Activated CD8-positive, alpha-beta memory T cell treated with anti-CD3 and anti-CD28 coated beads for 4 hours (primary cell): ENCODE results near the gene USP5.

Experiments
- DNase-seq, 2 donors: peaks; one replicate each; pipeline ENCODE4 v3.0.0-alpha.2; 2020; ENCODE audit warnings: low read depth in 2 of 2

The USP5 gene, protein sequence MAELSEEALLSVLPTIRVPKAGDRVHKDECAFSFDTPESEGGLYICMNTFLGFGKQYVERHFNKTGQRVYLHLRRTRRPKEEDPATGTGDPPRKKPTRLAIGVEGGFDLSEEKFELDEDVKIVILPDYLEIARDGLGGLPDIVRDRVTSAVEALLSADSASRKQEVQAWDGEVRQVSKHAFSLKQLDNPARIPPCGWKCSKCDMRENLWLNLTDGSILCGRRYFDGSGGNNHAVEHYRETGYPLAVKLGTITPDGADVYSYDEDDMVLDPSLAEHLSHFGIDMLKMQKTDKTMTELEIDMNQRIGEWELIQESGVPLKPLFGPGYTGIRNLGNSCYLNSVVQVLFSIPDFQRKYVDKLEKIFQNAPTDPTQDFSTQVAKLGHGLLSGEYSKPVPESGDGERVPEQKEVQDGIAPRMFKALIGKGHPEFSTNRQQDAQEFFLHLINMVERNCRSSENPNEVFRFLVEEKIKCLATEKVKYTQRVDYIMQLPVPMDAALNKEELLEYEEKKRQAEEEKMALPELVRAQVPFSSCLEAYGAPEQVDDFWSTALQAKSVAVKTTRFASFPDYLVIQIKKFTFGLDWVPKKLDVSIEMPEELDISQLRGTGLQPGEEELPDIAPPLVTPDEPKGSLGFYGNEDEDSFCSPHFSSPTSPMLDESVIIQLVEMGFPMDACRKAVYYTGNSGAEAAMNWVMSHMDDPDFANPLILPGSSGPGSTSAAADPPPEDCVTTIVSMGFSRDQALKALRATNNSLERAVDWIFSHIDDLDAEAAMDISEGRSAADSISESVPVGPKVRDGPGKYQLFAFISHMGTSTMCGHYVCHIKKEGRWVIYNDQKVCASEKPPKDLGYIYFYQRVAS

GRCh38 chr12:6851921-6852650 lies at the start of gene USP5:
Gene USP5, plus strand, starts transcription at chr12:6852150. Its CDS starts 30 bp downstream, at chr12:6852180.
- DNase-seq: peak; percentile 96 to 98

- no peak for DNase-seq
These were observed 44.8 kb upstream of the USP5 start for GRCh38 chr12:6807170-6807569.

GRCh38 chr12:6809056-6809455 lies 42.9 kb upstream of the USP5 start:
- no peak for DNase-seq

DNA sequence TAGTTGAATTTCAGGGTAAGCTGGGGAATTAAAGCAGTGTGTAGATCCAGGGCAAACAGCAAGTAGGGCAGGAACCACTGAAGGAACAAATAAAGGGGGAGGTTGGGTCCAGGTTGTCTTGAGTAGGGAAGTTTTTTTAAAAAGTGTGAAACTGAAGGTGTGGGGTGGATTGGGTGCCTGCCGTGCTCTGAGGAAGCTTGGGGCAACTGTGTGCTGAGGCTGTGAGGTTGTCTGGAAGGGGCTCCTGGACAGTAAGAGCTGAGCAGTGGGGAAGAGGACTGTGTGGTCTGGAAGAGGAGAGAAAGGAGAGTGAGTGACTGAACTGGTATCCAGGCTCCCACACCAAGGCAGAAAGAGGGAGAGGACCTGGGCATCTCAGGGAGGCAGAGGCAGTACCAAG lies 41.2 kb upstream of the USP5 start:
- DNase-seq: no peak

- no peak for DNase-seq
These were observed 38.6 kb upstream of the USP5 start for GRCh38 chr12:6813363-6813762.

- no peak for DNase-seq
These were observed 35.4 kb upstream of the USP5 start for GRCh38 chr12:6816598-6816997.

GRCh38 chr12:6817098-6817497 lies 34.9 kb upstream of the USP5 start:
- DNase-seq: no peak

GRCh38 chr12:6817662-6818157 lies 34.2 kb upstream of the USP5 start:
- no peak for DNase-seq

DNA sequence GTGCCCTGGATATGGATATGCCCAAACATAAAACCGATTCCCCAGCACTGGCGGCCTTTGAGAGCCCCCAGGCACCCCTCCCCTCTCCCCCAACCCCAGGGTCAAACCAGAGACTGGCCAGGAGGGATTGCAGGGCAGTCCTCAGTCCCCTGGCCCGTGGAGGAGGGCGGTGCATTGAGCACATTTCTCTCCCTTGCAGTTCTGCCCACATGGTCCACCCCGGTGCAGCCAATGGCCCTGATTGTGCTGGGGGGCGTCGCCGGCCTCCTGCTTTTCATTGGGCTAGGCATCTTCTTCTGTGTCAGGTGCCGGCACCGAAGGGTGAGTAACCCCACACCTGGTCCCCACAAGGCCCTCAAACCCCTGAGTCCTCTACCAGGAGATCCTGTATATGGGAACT lies 33.7 kb upstream of the USP5 start:
- DNase-seq: no peak

DNA sequence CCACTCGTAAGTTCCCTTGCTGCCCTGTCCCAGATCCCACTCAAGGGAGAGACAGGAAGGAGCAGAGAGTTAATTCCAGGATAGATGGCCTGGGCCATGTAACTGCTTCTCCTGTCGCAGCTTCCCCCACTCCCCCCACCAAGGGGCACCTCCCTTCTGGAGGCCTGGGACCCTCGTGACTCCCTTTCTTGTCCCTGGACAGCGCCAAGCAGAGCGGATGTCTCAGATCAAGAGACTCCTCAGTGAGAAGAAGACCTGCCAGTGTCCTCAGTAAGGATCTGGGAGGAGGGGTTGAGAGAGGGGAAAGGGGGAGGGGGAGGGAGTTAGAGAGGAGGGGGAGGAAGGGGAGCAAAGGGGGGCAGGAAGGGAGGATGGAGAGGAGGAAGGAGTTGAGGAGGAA lies 33.3 kb upstream of the USP5 start:
- no peak for DNase-seq

- no peak for DNase-seq
These were observed 32.6 kb upstream of the USP5 start for GRCh38 chr12:6819106-6820030.

- DNase-seq: no peak
These were observed 31.8 kb upstream of the USP5 start for GRCh38 chr12:6820166-6820565.

GRCh38 chr12:6821591-6822425 lies 30.1 kb upstream of the USP5 start, which contains the start of gene GPR162:
Gene GPR162, plus strand, starts transcription at chr12:6821821. Its CDS starts 2,078 bp downstream, at chr12:6823899.
- no peak for DNase-seq

GRCh38 chr12:6822426-6823135 lies 29.4 kb upstream of the USP5 start:
- DNase-seq: no peak

DNA sequence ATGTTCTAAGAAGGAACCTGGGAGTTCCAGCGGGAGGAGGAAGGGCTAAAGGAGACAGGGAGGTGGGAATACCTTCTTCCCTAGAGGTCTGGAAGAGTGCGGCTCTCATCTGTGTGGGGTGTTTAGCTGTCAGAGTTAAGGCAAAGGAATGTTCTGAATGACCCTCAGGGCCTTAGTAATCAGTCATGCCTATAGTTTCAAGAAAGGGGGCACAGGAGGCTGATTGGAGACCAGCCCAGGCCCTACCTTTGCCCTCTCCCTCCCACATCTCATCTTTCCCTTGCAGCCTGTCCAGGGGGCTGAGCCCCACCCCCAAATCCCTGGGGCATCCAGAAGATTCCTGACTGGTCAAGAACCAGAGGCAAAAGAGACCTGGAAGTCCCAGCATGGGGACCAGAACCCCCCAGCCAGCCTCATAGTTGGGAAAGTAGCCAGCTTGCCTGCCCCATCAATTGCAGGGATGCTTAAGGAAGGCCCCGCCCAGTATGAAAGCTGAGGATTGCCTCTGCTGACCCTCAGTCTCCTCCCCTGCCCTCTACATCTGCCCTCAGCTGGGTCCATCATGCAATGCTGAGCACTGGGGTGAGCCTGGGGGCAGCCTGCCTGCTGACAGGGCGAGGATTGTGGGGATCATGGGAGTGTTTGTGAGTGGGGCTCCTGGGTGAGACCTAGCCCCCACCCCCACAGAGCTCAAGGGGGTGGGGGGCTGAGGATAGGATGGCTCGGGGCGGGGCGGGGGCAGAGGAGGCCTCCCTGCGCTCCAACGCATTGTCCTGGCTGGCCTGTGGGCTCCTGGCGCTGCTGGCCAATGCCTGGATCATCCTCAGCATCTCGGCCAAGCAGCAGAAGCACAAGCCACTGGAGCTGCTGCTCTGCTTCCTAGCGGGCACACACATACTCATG lies 28.5 kb upstream of the USP5 start:
- DNase-seq: no peak

DNA sequence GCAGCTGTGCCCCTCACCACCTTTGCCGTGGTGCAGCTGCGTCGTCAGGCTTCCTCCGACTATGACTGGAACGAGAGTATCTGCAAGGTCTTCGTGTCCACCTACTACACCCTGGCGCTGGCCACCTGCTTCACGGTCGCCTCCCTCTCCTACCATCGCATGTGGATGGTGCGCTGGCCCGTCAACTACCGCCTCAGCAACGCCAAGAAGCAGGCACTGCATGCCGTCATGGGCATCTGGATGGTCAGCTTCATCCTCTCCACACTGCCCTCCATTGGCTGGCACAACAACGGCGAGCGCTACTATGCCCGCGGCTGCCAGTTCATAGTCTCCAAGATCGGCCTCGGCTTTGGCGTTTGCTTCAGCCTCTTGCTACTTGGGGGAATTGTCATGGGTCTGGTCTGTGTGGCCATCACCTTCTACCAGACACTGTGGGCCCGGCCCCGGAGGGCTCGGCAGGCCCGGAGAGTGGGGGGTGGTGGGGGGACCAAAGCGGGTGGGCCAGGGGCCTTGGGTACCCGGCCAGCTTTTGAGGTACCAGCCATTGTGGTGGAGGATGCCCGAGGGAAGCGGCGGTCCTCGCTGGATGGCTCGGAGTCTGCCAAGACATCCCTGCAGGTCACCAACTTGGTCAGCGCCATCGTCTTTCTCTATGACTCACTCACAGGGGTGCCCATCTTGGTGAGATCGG lies 27.7 kb upstream of the USP5 start:
- DNase-seq: no peak

DNA sequence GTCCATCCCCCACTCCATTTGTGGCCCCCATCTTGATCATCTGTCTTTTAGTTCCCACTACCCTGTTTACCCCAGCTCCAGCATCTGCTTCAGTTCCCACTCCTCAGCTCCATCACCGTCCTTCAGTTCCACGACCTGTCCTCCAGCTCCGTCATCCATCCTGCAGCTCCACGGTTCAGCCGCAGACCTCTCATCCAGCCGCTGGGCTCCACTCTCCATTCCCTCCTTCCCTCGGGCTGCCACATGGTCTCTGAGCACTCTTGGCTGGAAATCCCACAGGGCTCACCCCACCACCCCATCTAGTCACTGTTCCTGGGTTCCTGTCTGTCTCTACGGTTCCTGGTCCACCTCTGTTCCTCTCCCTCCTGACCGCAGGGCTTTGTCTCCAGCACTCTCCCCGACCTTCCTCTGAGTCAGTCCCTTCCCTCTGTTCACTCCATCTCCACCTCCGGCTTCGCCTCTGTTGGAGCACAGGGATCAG lies 27.0 kb upstream of the USP5 start:
- DNase-seq: no peak
